ENCODE data around the gene FGFRL1. TPM values are rescaled to one million over a fixed set of nuclear protein-coding genes. Genes with fewer than 3 reads are reported as not detected.
A peak's percentile ranks its signal among the peaks of the same experiment; 100 is the strongest.
"Not testable (repeated sequence)": the region's sequence is repeated elsewhere in the genome, so short reads cannot be mapped to it uniquely, and the experiment has no call there.

Gene FGFRL1
- total RNA-seq, 1 donor, result 43.1 TPM

DNA sequence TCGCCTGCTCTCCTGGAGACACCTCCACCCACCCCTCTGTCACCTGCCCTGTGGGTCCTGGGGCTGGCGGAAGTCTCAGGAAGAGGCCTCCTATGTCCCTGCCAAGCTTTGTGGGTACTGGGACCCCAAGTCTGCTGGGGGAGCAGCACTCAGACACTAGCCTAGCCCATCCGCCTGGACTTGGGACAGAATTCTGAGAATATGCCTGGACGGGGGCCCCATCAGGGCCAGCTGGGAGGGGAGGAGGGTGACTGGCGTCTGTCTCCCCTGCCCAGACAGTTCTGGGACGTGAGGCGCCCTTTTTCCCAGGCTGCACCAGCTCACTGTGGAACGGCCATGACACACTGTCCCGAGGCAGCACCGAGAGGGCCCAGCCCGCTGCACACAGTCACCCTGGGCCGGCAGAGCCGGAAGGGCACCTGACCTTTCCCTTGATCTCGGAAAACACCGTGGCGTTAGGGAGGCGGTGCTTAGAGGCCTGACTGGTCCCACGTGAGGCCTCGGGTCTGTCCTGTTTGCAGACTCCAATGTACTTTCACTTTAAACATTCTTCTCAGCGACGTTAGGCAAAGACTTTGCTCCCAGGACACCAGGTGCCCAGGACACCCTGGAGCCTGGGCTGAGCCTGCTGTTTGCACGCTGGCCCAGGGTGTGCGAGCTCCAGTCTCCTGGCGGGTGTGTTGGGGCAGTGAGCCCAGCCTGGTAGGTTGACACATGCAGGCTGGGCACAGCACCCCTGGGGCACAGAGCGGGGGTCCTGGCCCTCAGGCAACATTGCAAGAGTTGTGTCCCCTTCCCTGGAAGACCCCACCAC, 18.9 kb upstream of the FGFRL1 start:
- DNase-seq (ENCODE audit: low read depth in 2 of 3, low spot score in 2 of 3), result no peak

DNA sequence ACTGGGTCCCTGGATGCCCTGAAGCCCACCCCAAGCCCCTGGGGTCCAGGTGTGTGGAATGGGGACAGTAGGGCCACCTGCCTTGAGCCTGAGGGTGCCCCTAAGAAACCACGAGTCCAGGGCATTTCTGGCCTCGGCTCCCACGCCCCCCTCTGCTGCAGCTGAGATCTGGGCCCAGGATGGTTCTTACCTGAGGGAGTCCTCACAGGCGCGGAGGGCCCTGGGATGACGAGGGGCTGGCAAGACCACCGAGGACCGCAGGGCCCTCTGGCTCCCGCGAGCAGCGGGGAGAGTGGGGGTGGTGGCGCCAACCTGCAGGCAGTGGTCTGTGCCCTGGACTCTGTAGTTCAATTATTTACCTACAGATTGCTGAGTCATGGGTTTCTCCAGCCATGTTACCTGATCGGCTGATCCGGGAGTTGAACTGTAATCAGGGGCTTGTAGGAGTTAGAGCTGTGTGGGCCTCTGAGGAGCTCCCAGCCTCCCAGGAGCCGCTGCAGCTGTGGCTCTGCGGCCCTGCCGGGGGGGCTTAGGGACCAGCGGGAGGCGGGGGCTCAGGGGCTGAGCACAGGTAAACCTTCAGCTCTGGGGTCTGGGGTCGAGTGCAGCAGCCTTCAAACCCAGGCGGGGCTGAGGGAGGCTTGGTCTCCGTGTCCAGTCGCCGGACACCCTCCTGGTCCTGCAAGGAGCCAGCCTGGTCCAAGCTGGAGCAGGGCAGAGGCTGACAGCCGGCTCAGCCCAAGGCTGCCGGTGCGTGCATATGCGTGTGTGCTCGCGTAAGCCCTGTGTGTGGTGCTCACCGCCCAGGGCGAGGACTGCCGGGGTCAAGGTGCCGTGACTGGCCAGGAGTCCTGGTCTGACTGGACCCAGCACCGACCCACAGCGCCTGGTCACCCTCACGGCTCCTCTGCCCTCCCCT, 18.1 kb upstream of the FGFRL1 start, which contains the start of gene SLC26A1:
Gene SLC26A1 (minus strand): TSS at position 294 of the 919 bp plus-strand sequence. CDS start 1,701 bp downstream, outside the sequence.
- no peak for DNase-seq (ENCODE audit: low read depth in 2 of 3, low spot score in 2 of 3)

DNA sequence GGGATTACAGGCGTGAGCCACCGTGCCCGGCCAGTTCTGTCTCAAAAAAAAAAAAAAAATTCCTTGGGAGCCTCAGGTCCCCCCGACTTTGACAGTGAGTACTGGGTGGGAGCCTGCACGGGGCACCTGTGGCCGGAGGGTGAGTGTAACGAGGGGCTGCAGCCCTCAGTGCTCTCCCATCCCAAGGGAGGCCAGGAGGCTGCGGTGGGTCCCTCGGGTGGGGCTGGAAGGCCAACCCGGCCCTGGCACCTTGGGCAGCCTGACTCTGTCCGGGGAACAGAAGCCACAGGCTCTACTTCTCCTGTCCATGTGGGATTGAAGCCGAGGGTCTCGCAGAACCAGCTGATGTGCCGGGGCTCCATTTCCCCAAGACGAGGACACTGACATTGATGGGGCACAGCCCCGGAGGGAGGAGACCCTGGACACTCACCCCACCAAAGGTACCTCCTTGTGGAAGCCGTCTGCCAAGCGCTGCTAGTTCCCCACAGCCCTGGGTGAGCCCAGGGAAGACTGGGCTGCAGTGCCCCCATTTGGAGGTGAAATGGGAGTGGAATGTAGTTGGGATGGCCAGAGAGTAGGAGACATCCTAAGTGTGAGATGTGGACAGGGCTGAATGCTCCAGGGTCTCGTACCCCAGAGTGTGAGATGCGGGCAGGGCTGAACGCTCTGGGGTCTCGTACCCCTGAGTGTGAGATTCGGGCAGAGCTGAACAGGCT, 16.0 kb upstream of the FGFRL1 start:
- no peak for DNase-seq (ENCODE audit: low read depth in 2 of 3, low spot score in 2 of 3)

DNA sequence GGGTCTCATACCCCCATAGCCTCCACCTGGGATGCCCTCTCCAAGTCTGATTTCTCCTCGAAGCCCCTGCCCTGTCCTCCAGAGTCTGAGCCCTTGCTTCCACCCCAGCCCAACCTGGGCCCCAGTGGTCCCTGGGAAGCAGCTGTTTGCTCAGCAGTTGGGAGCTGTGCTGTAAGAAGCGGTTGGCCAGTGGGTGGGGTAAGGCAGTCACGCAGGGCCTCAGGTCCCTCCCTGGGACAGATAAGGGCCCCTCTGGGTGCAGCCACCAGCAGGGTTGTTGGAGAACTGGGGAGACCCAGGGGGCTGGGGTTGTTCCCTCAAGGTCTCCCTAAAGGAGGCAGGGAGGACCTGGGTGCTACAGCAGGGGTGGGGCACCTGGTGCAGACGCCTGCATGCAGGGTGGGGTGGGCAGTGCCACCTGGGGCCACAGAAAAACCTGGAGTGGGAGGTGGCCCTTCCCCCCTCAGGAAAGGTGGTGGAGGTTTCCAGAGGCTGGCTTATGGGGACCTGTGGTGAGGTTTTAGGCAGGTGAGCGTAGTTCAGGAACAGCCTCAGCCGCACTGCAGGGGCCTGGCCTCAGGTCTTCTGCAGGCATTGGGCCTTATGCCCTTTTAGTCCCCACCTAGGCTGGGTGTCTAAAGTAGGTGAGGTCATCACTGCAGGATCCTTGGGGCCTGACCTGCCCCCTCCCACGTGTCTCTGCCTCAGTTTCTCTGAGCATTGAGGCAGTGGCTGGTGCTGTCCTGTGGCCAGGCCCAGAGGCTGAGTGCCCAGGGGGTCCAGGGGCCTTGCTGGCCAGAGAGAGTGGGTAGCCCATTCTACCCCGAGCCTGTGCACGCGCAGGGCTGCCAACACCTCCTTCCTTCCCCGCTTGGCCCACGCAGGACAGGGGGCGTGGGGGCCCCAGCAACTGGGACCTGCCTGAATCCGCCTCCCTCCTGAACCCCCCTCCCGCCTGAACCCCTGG, 15.1 kb upstream of the FGFRL1 start:
- DNase-seq (ENCODE audit: low read depth in 2 of 3, low spot score in 2 of 3), result no peak

DNA sequence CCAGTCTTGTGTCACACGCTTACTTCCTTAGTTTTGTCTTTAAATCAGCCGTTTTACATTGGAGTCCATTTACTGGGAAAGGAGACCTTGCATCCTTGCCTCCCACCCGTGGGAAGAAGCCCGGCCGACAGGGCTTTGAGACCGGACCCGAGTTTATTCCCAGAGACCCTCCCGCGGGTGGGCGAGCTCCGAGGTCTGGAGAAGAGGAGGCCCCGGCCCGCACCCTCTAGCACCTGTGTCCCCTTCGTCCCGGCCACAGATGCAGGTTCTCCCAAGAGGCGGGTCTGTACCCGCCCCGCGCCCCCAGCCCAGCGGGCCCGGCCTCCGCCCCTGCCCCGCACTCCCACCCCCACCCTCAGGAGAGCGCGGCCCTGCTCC, 14.4 kb upstream of the FGFRL1 start:
- DNase-seq (ENCODE audit: low read depth in 2 of 3, low spot score in 2 of 3), result no peak

DNA sequence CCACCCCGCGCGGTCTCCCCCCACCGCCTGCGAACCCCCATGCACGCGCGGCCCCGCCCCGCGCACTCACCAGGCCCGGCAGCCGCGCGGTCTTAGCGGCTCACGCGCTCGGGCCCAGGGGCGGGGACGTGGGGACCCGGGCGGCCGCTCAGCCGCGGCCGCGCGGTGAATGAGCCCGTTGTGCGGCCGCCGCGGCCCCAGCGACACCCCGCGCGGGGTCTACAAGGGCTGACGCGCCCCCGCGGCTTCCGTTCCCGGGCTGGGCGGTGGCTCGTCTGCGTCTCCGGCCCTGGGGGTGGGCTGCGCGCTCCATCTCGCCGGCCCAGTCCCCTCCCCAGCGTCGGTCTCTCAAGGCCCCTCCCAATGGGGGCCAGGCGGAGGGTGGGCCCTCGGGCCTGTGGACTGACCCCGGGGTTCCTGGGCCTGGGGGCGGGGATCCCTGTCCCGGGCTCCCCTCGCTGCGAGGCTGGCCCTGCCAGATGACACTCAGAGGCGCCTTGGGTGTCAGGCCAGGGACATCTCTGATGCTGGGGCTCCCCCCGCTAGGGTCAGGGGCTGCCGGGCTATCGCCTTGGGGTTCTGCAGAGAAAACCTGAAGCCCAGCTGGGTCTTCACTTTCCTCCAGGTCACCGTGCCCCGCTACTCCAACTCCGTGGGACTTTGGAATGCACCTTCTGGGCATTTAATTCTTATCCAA, 13.9 kb upstream of the FGFRL1 start:
- peak in 1 of 3 donors; percentile 29 for DNase-seq (ENCODE audit: low read depth in 2 of 3, low spot score in 2 of 3)

DNA sequence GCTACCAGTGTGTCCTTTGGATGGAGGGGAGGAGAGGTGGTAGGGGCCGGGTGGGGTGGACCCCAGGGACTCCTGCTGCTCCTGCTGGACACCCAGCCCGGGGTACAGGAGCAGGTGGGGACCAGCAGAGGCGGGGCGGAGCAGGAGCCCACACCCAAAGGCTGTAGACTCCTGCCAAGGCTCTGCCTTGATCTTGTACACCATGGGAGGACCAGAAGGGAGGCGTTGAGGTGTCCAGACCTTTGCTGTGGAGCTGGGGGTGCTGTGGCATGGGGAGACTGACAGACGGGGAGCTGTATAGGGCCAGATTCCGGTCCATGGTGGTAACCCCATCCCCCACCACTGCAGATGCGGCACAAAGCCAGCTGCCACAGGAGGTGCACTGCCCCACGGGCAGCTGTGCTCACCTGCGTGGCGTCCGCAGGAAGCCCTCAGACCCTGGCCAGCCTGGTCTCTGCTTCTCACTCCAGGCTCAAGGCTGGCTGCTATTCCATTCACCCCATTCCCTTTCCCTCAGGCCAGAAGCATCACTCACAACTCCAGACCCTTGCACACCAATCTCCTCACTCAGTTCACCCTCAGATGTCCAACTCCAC, 13.2 kb upstream of the FGFRL1 start:
- no peak for DNase-seq (ENCODE audit: low read depth in 2 of 3, low spot score in 2 of 3)

DNA sequence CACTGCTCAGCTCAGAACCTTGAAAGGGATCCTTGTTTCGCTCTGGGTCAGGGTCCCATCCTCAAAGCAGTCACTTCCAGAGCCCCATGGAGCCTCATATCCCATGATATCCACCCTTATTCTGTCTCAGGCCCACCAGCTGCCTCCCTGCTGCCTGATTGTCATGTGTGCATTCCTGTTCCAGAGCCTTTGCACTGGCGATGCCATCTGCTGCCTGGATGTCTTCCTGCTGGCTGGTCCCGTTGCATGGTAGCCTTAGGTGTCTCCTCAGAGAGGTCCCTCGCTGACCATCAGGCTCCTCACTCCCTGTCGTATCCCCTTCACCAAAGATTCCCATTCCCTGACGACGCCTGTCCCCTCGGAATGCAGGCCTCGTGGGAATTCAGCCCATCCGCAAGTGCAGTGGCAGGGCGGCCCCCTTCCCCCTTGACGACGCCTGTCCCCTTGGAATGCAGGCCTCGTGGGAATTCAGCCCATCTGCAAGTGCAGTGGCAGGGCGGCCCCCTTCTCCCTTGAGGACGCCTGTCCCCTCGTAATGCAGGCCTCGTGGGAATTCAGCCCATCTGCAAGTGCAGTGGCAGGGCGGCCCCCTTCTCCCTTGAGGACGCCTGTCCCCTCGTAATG, 12.1 kb upstream of the FGFRL1 start:
- not testable (repeated sequence) for DNase-seq (ENCODE audit: low read depth in 2 of 3, low spot score in 2 of 3)

DNA sequence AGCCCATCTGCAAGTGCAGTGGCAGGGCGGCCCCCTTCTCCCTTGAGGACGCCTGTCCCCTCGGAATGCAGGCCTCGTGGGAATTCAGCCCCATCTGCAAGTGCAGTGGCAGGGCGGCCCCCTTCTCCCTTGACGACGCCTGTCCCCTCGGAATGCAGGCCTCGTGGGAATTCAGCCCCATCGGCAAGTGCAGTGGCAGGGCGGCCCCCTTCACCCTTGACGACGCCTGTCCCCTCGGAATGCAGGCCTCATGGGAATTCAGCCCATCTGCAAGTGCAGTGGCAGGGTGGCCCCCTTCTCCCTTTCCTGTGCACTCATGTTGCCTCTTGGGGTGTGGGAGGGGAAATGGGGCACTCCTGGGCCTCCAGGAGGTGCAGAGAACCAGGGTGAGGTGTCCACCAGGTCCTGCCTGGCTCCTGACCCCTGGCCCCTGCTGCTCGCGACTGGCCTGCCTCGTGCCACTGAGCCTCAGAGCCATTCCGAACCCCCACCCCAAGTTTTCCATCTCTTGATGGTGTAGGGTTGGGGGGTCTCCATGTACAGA, 11.5 kb upstream of the FGFRL1 start:
- DNase-seq (ENCODE audit: low read depth in 2 of 3, low spot score in 2 of 3), result no peak

DNA sequence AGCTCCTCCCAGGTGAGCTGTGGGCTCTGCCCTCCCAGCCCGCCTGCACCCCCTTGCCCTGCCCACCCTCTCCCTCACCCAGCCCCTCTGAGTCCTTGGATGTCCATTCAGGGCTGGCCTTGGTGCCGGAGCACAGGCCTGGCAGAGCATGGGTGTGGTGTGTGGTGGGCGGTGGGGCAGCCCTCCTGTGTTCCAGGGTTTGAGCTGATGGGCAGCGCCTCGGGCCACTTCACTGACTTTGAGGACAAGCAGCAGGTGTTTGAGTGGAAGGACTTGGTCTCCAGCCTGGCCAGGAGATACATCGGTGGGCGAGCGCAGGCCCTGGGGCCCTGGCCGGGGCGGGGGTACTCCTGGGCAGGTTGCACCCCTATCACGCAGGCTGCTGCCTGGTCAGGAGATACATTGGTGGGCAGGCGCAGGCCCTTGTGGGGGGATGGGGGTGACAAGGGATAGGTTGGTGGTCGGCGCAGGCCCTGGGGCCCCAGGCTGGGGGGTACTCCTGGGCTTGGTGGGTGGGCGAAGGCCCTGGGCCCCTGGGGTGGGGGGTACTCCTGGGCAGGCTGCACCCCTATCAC, 10.7 kb upstream of the FGFRL1 start:
- DNase-seq (ENCODE audit: low read depth in 2 of 3, low spot score in 2 of 3), result no peak

DNA sequence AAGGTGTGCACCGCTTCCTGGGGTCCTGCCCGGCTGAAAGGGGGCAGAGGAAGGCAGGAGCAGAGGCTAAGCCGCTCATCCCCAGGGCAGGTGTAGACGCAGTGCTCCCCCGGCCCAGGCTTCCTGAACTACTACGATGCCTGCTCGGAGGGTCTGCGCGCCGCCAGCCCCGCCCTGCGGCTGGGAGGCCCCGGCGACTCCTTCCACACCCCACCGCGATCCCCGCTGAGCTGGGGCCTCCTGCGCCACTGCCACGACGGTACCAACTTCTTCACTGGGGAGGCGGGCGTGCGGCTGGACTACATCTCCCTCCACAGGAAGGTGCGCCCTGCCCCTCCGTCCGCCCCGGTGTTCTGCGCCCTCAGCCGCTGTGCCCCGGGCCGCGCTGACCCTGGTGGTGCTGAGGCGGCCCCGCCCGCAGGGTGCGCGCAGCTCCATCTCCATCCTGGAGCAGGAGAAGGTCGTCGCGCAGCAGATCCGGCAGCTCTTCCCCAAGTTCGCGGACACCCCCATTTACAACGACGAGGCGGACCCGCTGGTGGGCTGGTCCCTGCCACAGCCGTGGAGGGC, 9.8 kb upstream of the FGFRL1 start:
- no peak for DNase-seq (ENCODE audit: low read depth in 2 of 3, low spot score in 2 of 3)

DNA sequence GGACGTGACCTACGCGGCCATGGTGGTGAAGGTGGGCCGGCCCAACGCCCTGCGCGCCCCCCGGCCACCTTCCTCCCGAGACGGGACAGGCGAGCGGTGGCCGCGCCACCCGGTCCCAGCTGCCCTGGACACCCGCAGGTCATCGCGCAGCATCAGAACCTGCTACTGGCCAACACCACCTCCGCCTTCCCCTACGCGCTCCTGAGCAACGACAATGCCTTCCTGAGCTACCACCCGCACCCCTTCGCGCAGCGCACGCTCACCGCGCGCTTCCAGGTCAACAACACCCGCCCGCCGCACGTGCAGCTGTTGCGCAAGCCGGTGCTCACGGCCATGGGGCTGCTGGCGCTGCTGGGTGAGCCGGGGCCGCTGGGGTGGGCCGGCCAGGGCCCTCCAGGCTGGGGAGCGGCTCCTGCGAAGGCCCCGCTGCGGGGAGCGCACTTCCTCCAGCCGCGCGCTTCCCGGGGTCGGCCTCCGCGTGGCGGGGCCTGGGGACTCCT, 9.2 kb upstream of the FGFRL1 start:
- DNase-seq (ENCODE audit: low read depth in 2 of 3, low spot score in 2 of 3), result peak in 2 of 3 donors; percentile 42 to 55

DNA sequence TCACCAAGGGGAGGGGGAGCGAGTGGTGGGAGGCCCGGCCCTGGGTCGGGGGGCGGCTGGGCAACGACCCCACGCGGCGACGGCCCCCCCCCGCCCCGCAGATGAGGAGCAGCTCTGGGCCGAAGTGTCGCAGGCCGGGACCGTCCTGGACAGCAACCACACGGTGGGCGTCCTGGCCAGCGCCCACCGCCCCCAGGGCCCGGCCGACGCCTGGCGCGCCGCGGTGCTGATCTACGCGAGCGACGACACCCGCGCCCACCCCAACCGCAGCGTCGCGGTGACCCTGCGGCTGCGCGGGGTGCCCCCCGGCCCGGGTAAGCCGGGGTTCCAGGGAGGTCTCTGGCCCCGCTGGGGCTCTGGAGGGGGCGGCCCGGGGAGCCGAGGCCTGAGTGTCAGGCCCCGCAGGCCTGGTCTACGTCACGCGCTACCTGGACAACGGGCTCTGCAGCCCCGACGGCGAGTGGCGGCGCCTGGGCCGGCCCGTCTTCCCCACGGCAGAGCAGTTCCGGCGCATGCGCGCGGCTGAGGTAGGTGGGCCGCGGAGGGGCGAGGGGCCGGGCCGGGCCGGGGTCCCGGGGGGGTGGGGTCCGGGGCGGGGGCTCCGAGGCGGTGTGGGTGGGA, 8.7 kb upstream of the FGFRL1 start:
- no peak for DNase-seq (ENCODE audit: low read depth in 2 of 3, low spot score in 2 of 3)

DNA sequence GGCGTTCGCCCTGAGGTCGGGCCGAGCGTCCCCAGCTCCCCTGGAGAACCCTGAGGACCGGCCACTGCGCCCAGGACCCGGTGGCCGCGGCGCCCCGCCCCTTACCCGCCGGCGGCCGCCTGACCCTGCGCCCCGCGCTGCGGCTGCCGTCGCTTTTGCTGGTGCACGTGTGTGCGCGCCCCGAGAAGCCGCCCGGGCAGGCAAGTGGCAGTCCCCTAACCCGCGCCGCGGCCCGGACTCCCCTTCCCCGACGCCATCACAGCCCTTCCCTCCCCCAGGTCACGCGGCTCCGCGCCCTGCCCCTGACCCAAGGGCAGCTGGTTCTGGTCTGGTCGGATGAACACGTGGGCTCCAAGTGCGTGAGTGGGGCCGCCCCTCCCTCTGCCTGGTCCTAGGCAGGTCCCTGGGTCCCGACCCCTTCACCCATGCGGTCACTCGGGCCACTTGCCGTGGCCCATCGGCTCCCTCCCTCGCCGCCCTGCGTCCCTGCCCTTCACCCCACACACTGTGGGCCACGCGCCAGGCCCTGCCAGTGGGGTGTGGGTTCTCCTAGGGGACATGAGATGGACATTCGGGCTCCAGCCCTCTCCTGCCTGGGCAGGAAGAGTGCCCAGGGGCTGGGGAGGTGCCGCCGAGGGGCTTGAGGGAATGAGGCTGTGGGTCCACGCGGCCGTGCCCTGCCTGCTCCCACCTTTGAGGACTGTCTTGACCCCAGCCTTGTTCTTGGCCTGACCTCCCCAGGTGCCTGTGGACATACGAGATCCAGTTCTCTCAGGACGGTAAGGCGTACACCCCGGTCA, 8.0 kb upstream of the FGFRL1 start:
- no peak for DNase-seq (ENCODE audit: low read depth in 2 of 3, low spot score in 2 of 3)

DNA sequence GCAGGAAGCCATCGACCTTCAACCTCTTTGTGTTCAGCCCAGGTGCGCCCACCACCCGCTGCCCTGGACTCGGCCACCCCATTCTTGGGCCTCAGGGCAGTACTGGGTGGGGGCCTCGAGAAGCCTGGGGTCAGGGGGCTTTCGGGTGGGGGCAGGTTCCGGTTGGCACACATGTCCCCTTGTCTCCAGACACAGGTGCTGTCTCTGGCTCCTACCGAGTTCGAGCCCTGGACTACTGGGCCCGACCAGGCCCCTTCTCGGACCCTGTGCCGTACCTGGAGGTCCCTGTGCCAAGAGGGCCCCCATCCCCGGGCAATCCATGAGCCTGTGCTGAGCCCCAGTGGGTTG, 7.4 kb upstream of the FGFRL1 start:
- DNase-seq (ENCODE audit: low read depth in 2 of 3, low spot score in 2 of 3), result no peak
